MV-4-11 (cell line): ENCODE results near the gene RASSF7.

Source experiments
- DNase-seq: peaks from one replicate; lab custom pipeline; 2025; lab: John Stamatoyannopoulos, UW

Gene RASSF7

DNA sequence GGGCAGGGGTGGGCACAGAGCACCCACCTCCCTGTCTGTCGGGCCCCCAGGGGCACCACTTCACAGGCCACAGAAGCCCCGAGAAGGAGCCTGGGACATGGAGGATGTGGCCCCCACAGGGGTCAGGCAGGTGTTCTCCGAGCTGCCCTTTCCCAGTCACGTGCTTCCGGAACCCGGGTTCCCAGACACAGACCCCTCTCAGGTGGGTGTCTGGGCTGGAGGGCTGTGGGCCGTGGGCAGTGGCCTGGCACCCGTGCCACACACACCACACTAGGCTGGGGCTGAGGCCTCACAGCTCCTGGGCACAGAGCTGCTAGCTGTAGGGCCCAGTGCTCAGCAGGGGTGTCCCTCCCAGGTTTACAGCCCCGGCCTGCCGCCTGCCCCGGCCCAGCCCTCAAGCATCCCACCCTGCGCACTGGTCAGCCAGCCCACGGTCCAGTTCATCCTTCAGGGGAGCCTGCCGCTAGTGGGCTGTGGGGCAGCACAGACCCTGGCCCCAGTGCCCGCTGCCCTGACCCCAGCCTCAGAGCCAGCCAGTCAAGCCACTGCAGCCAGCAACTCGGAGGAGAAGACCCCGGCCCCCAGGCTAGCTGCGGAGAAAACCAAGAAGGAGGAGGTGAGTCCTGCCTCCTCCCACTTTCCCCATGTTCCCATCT lies 49.5 kb downstream of the RASSF7 start:
- no peak for DNase-seq

DNA sequence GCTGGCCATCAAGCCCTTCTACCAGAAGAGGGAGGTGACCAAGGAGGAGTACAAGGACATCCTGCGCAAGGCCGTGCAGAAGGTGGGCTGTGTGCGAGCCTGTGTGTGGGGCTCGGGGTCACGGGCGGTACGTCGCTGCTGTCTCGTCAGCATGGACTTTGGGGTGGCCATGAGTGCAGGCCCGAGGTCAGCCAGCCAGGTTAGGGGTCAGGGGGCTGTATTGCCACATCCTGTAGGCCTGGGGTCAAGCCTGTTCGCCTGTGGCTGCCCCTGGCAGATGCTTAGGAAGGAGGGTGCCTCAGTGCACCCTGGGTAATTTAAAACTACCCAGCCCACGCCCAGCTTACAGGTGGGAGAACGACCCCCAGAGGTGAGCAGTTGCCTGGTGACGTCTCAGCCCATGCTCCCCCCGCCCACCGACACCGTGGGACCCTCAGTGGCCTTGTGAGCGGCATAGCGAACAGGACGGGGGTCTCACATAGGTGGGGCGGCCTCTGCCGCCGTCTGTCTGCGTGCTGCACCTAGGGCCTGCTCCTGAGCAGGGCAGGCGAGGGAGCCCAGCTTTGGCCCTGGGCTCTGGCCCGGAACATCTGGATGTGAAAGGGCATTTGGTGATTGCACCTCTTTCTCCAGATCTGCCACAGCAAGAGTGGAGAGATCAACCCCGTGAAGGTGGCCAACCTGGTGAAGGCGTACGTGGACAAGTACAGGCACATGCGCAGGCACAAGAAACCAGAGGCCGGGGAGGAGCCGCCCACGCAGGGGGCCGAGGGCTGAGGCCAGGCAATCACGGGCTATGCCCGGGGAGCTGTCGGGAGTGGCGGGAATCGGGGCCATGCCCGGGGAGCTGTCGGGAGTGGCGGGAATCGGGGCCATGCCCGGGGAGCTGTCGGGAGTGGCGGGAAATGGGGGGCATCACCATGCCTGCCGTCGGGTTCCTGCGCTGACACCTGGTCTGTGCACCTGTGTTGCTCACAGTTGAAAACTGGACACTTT lies 50.5 kb downstream of the RASSF7 start:
- no peak for DNase-seq

DNA sequence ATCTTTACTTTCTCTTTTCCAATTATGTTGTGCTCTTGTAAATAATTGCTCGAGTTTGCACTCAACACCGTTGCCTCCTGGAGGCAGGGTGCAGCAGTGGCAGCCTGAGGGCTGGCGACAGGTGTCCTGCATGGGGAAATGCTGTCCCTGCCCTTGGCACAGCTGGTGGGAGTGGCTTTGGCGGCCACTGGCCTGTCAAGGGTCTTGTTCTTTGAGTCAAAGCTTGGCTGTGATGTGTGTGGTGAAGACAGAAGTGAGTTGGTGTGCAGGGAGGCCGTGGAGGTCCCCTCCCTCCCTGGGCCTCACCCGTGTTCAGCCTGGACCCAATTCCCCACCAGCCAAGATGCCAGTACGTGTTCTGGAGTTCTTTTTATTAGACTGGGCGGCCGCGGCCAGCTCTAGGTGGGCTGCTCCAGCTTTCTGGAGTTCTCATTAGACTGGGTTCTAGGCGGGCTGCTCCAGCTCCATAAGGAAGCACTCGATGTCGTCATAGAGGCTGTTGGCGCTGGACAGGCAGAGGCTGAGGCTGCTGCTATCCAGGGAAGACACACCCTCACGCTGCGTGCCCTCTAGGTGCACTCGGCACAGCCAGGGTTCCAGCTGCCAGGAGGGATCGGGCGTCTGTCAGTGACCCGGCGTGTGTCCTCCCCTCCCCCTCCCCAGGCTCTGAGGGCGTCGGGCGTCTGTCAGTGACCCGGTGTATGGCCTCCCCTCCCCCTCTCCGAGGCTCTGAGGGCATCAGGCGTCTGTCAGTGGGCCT lies 51.6 kb downstream of the RASSF7 start:
- peak; percentile 54 for DNase-seq

DNA sequence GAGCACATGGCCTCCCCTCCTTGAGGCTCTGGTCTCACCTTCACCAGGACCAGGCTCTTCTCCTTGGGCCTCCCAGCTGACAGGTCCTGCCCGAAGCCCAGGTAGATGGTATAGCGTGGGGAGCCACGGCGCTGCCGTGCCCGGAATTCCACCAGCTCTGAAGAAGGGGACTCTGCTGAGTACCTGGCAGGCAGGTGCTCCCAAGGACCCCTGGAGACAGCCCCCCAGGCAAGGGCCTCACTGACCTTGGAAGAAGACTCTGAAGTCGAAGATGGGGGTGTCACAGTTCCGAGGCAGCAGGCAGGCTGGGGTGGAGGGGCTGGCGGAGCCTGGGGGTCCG lies 52.2 kb downstream of the RASSF7 start:
- no peak for DNase-seq

DNA sequence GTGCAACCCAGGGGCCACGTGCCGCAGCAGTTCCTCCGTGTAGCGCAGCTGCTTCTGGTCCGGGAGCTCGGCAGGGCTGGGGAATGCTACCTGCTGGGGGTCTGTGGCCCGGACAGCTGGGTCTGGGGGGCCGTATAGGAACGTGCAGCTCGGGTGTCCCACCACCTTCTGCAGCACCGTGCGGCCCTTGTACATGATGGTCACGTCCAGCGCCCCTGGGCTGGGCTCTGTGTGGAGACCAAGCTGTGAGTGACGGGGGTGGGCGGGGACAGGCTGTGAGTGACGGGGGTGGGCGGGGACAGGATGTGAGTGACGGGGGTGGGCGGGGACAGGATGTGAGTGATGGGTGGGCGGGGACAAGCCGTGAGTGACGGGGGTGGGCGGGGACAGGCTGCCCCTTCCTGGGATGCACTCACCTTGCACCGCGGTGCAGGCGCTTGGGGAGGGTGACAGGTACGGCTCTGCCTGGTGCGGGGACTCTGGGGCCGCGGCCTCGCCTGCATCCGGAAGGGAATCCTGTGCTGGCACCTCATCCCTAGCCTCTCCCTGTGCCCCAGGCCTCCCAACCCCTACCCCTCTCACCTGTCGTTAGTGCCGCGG lies 52.7 kb downstream of the RASSF7 start:
- DNase-seq, result no peak
